ENCODE data around the gene MPI.
A peak's percentile ranks its signal among the peaks of the same experiment; 100 is the strongest.
"Not testable (repeated sequence)": the region's sequence is repeated elsewhere in the genome, so short reads cannot be mapped to it uniquely, and the experiment has no call there.

MPI gene

DNA sequence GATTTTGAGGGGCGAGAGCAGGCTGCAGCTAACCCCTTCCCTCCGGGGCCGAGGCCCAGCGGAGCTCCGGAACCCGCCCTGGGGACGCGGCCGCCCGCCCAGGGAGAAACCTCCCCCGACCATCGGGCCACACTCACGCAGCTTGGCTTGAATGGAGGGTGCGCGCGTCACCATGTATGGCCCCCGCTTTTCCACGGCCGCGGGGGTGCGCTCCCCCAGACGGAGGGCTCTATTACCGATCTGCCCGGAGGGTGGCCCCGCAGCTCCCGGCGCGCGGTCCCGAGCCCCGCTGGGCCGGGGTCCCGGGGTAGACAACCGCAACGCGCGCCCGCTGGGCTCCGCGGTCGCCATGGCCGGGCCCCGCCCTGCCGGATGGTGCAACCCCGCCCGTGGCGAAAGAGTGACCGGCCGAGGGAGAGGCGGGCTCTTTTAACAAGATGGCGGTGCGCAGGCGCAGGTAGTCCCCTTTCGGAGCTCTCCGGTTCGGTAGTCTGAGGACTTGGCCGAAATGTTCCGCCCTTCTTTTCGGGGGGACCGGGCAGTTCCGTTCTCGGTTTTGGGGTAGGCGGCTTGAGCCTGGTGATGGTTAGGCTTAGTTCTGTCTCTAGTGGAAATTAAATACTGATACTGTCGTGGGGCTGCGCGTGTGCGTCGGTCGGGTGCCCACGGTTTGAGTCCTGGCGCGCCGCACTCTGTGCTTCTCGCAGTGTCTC, 16.8 kb downstream of the MPI start, which contains the start of gene FAM219B:
FAM219B (minus strand) TSS at position 402 of the 713 bp plus-strand sequence; CDS start at position 351, 51 bp downstream.
- peak within 1 kb of the TSS; percentile 87 for H3K4me3 ChIP-seq (ENCODE audit: low read depth, low read length)
- TF ChIP-seq, protein P1, sequence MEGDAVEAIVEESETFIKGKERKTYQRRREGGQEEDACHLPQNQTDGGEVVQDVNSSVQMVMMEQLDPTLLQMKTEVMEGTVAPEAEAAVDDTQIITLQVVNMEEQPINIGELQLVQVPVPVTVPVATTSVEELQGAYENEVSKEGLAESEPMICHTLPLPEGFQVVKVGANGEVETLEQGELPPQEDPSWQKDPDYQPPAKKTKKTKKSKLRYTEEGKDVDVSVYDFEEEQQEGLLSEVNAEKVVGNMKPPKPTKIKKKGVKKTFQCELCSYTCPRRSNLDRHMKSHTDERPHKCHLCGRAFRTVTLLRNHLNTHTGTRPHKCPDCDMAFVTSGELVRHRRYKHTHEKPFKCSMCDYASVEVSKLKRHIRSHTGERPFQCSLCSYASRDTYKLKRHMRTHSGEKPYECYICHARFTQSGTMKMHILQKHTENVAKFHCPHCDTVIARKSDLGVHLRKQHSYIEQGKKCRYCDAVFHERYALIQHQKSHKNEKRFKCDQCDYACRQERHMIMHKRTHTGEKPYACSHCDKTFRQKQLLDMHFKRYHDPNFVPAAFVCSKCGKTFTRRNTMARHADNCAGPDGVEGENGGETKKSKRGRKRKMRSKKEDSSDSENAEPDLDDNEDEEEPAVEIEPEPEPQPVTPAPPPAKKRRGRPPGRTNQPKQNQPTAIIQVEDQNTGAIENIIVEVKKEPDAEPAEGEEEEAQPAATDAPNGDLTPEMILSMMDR (IDR thresholded peaks at IDR 0.05; ENCODE audit: control insufficient read depth, extremely low read depth, insufficient read depth): no peak
- DNase-seq (ENCODE audit: low read depth): peak; percentile 60

DNA sequence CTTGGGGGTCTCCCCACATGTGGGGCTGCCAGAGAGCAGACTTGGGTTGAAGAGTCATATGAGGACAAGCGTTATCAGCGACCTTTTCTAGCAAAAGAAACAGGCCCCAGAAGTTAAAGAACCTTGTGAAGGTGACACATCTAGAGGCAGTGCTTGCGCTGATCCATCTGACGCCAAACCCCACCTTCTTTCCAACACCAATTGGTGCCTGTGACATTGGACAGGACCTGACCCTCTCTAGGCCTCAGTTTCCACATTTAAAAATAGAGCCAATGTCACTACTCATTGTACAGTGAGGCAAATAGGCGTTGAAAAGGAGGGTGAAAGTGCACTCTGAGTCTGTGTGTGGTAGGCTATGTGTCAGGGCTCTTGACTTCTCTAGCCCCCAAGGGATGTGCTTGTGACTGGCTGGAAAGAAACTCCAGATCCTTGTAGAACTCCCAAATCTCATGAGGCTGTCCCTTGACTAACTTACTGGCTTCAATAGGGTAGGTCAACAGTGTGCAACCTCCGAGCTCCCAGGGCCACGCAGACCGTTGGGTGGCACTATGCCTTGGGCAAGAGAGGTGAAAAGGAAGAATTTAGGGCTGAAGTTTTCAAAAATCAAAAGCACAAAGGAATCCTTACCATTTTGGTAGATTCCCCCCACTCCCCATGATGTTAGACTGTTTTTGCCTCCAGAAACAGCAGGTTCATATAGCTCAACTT, 17.5 kb downstream of the MPI start:
- H3K4me3 ChIP-seq (ENCODE audit: low read depth, low read length): peak overlapping the region; percentile 87
- TF ChIP-seq, protein P1 (IDR thresholded peaks at IDR 0.05; ENCODE audit: control insufficient read depth, extremely low read depth, insufficient read depth): no peak
- DNase-seq (ENCODE audit: low read depth): no peak

DNA sequence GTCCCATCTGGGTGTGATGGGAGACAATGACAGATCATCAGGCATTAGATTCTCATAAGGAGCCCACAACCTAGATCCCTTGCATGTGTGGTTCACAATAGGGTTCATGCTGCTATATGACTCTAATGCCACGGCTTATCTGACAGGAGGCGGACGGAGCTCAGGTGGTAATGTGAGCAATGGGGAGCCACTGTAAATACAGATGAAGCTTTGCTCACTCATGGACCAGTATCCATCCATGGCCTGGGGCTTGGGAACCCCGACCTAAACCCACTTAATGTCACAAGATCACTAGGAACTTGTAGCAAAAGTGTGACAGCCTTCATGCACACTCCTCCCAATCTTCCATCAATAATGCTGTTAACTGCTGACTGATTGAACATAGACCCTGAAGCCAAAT, 18.8 kb downstream of the MPI start:
- DNase-seq (ENCODE audit: low read depth): no peak
- H3K4me3 ChIP-seq (ENCODE audit: low read depth, low read length): no peak overlapping the region
- TF ChIP-seq, protein P1 (IDR thresholded peaks at IDR 0.05; ENCODE audit: control insufficient read depth, extremely low read depth, insufficient read depth): no peak

DNA sequence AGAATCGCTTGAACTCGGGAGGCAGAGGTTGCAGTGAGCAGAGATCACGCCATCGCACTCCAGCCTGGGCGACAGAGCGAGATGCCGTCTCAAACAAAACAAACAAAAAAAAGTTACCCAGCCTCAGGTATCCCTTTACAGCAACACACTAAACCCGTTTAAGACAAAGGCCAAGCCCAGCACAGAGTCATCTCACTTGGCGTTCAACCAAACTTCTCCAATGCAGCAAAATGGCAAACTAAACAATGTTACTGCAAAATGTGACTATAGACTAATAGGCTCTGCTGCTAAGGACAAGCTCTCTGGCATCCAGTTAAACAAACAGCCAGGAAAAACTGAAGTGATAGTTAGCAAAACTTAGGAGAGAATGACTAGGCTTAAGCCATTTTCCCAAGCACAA, 23.2 kb downstream of the MPI start:
- TF ChIP-seq, protein P1 (IDR thresholded peaks at IDR 0.05; ENCODE audit: control insufficient read depth, extremely low read depth, insufficient read depth): no peak
- peak; percentile 87 for DNase-seq (ENCODE audit: low read depth)
- no peak overlapping the region for H3K4me3 ChIP-seq (ENCODE audit: low read depth, low read length)

DNA sequence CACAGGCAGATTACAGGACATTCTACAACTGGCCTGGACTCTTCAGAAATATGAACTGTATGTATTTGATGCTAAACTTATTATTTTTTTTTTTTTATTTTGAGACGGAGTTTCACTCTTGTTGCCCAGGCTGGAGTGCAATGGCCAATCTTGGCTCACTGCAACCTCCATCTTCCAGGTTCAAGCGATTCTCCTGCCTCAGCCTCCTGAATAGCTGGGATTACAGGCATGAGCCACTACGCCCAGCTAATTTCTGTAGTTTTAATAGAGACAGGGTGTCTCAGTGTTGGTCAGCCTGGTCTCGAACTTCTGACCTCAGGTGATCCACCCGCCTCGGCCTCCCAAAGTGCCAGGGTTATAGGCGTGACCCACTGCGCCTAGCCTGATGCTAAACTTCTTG, 24.0 kb downstream of the MPI start:
- DNase-seq (ENCODE audit: low read depth); H3K4me3 ChIP-seq (ENCODE audit: low read depth, low read length): not testable (repeated sequence)

DNA sequence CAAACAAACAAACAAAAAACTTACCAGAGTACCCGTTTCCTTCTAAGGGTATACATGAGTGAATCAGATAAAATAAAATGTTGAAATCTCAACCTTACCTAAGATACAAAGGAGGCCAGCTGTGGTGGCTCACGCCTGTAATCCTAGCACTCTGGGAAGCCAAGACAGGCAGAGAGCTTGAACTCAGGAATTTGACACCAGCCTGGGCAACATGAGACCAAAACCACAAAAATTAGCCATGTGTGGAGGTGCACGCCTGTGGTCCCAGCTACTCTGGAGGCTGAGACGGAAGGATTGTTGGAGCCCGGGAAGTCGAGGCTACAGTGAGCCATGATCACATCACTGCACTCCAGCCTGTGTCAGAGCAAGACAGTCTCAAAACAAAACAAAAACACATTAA, 27.8 kb downstream of the MPI start:
- DNase-seq (ENCODE audit: low read depth): no peak
- no peak overlapping the region for H3K4me3 ChIP-seq (ENCODE audit: low read depth, low read length)
- TF ChIP-seq, protein P1 (IDR thresholded peaks at IDR 0.05; ENCODE audit: control insufficient read depth, extremely low read depth, insufficient read depth): no peak

DNA sequence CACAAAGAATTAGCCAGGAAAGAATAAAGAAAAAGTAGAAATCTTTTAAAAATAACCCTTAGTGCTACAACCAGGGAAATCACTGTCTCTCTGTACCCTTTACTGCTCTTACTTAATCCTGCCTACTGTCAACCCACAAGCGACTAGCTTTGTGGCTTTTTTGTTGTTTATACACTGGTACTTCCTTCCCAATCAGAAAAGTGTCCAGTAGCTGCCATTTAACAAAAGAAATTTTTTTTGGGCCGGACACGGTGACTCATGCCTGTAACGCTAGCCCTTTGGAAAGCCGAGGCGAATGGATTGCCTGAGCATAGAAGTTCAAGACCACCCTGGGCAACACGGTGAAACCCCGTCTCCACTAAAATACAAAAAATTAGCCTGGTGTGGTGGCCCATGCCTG, 30.6 kb downstream of the MPI start:
- DNase-seq (ENCODE audit: low read depth): no peak
- TF ChIP-seq, protein P1 (IDR thresholded peaks at IDR 0.05; ENCODE audit: control insufficient read depth, extremely low read depth, insufficient read depth): no peak
- no peak overlapping the region for H3K4me3 ChIP-seq (ENCODE audit: low read depth, low read length)

Data from LNCaP clone FGC (cell line).